Colonic mucosa (tissue), 4 donors: Measurements from ENCODE around the gene ITPR2. TPM values are rescaled to one million over a fixed set of nuclear protein-coding genes. Genes with fewer than 3 reads are reported as not detected.
"Not testable (repeated sequence)": the region's sequence is repeated elsewhere in the genome, so short reads cannot be mapped to it uniquely, and the experiment has no call there.

ENCODE experiments used
- DNase-seq: peaks from one replicate; pipeline ENCODE4 v3.0.0-alpha.2; 2020
- H3K27ac ChIP-seq: fragments of 200-600 bp; one replicate; pipeline ENCODE4 v1.8.0; 2021
- H3K27me3 ChIP-seq: fragments of 200-600 bp; one replicate; pipeline ENCODE4 v1.8.0; 2021
- H3K36me3 ChIP-seq: fragments of 200-600 bp; one replicate; pipeline ENCODE4 v1.8.0; 2021
- H3K4me1 ChIP-seq: fragments of 200-600 bp; one replicate; pipeline ENCODE4 v1.8.0; 2021; ENCODE audit warnings: mild to moderate bottlenecking
- H3K4me3 ChIP-seq: fragments of 200-600 bp; one replicate; pipeline ENCODE4 v1.8.0; 2021
- H3K9ac ChIP-seq, 2 donors: one replicate each; pipeline ENCODE4 v1.7.0; 2013; ENCODE audit warnings: control low read depth in 2 of 2, low read depth in 2 of 2, low read length in 2 of 2
- H3K9me3 ChIP-seq: fragments of 200-600 bp; one replicate; pipeline ENCODE4 v1.8.0; 2021
- intact Hi-C: fragments of 100-400 bp; cut with DNase I; formaldehyde crosslinking; loops from one replicate; pipeline ENCODE4 v1.14.1; 2022
- total RNA-seq, 2 donors: library from RNA; stranded (reverse); fragmentation: NEBNext Ultra II Directional in 1 of 2; extraction: Animal tissue kit (Norgen Biotek cat#: 25700) in 1 of 2; gene quantifications; one replicate each; pipeline ENCODE4 v1.2.1, GENCODE V29; 2021
- TF ChIP-seq, protein P1 (sequence below): fragments of 200-600 bp; IDR thresholded peaks from one replicate; pipeline ENCODE4 v1.8.0; 2022; ENCODE audit warnings: antibody characterized with exemption, mild to moderate bottlenecking
- donor health status: healthy.
- donor health status: DM: no; HTN: no; CAD: no.
- donor health status: DM: no; HTN: no; CAD: no.

The ITPR2 gene
- total RNA-seq, 2 donors from 2014 or later = 15.9 to 39.3 TPM

DNA sequence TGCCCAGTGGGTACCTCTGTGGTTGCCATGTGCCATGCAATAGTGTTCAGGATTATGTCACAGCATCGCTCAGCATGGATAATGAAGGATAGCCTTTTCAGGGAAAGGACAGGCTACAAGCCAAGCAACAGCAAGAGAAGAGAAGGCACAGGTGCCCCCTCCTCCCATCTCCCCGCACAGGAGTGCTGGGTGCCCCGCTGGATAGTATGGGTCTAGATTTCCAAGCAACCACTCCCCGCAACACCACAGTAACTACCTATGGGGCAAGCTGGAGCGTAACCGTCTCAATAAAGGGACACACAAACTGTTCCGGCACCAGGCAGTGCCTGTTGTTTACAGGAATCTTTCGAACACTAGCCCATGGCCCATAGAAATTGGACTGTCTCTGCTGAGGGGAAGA, 222.2 kb downstream of the ITPR2 start:
- H3K4me1 ChIP-seq = no peaks in the 10 kb centered on the region
- intact Hi-C loops = loop anchor here (10.0 kb wide), 2 partner anchors 176 to 516 kb away; no protein-coding TSS in a partner anchor
- no peaks in the 10 kb centered on the region for H3K36me3 ChIP-seq
- no peaks in the 10 kb centered on the region for H3K9me3 ChIP-seq
- no peaks in the 10 kb centered on the region for H3K27me3 ChIP-seq
- no peak overlapping the region for H3K27ac ChIP-seq
- H3K9ac ChIP-seq = no peak overlapping the region
- no peak for DNase-seq
- H3K4me3 ChIP-seq = no peak overlapping the region
- TF ChIP-seq, protein P1, sequence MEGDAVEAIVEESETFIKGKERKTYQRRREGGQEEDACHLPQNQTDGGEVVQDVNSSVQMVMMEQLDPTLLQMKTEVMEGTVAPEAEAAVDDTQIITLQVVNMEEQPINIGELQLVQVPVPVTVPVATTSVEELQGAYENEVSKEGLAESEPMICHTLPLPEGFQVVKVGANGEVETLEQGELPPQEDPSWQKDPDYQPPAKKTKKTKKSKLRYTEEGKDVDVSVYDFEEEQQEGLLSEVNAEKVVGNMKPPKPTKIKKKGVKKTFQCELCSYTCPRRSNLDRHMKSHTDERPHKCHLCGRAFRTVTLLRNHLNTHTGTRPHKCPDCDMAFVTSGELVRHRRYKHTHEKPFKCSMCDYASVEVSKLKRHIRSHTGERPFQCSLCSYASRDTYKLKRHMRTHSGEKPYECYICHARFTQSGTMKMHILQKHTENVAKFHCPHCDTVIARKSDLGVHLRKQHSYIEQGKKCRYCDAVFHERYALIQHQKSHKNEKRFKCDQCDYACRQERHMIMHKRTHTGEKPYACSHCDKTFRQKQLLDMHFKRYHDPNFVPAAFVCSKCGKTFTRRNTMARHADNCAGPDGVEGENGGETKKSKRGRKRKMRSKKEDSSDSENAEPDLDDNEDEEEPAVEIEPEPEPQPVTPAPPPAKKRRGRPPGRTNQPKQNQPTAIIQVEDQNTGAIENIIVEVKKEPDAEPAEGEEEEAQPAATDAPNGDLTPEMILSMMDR = no peak

DNA sequence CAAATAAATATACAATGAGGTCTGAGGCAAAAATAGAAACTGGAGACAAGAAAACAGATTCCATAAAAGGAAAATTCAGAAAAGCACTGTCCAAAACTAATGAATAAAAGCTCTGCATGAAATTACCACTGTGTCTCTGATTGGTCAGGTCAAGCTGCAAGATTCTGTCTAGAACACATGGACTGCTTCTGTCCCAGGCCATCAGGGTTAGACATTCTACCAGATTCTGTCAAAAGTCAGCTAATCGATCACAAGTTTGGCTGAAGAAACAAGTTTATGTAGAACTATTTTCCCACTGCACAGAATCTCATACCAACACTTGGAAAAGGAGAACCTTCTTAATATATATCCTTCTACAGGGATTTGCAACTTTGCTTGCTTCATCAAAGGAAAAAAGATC, 223.0 kb downstream of the ITPR2 start:
- DNase-seq = no peak
- Histone ChIP-seq H3K27me3 (no peaks in the 10 kb centered on the region), H3K9me3 (no peaks in the 10 kb centered on the region), H3K4me1 (no peaks in the 10 kb centered on the region), H3K9ac (no peak overlapping the region), H3K4me3 (no peak overlapping the region), H3K36me3 (no peaks in the 10 kb centered on the region), H3K27ac (no peak overlapping the region)
- intact Hi-C loops = loop anchor here (10.0 kb wide), 2 partner anchors 175 to 515 kb away; no protein-coding TSS in a partner anchor
- TF ChIP-seq, protein P1 = no peak

DNA sequence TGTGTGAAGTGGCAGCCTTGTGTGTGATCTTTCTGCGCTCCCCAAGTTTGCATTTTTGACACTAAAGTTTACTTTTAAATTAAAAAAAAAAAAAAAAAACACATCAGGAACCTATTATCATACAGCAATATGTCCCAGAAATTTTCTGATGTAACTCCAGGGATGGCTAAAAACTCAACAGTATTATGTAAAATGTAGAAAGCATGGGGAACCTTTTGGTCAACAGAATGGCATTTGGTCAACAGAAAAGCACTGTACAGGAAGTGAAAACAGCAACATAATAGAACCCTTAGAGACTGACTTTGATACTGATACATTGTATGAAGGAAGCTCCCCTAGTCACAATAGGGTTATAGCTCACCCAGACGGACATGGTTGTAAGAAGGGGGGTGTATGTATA, 224.3 kb downstream of the ITPR2 start:
- no peak overlapping the region for H3K27ac ChIP-seq
- no peak for DNase-seq
- H3K36me3 ChIP-seq = no peaks in the 10 kb centered on the region
- H3K9ac ChIP-seq = no peak overlapping the region
- TF ChIP-seq, protein P1 = no peak
- no peaks in the 10 kb centered on the region for H3K27me3 ChIP-seq
- H3K4me3 ChIP-seq = no peak overlapping the region
- no peaks in the 10 kb centered on the region for H3K4me1 ChIP-seq
- no peaks in the 10 kb centered on the region for H3K9me3 ChIP-seq
- intact Hi-C loops = no loop called here

DNA sequence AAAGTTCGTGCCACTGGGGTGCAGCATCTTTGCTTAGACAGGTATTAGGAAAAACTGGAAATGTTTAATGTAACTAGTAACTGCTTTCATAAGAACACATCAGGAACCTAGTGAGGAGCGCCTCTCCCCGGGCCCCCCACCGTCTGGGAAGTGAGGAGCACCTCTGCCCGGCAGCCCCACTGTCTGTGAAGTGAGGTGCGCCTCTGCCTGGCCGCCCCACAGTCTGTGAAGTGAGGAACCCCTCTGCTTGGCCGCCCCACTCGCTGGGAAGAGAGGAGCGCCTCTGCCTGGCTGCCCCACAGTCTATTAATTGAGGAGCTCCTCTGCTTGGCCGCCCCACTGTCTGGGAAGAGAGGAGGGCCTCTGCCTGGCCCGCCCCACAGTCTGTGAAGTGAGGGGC, 224.7 kb downstream of the ITPR2 start:
- no peak overlapping the region for H3K4me3 ChIP-seq
- no peaks in the 10 kb centered on the region for H3K4me1 ChIP-seq
- intact Hi-C loops = no loop called here
- no peaks in the 10 kb centered on the region for H3K27me3 ChIP-seq
- no peak overlapping the region for H3K27ac ChIP-seq
- no peaks in the 10 kb centered on the region for H3K36me3 ChIP-seq
- H3K9ac ChIP-seq = no peak overlapping the region
- TF ChIP-seq, protein P1 = no peak
- DNase-seq = no peak
- no peaks in the 10 kb centered on the region for H3K9me3 ChIP-seq

DNA sequence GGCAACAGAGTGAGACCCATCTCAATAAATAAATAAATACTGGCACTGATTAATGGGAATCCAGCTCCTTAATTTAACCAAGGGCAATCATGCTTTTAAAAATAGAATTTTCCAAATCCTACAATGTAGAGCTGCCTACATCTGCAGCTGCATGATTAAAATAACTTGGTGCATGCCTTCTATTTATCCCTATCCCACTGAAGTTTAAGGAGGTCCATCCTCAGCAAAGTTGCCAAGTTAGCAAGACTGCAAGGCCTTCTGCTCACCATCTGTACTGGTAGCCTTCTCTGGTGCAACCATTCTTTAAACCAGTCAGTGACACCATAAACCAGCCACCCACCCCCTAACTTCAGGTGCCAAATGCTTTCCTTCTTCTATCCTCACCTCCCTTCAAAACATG, 226.1 kb downstream of the ITPR2 start:
- Histone ChIP-seq H3K4me3 (no peak overlapping the region), H3K9ac (no peak overlapping the region), H3K4me1 (no peaks in the 10 kb centered on the region), H3K9me3 (no peaks in the 10 kb centered on the region), H3K27me3 (no peaks in the 10 kb centered on the region), H3K27ac (no peak overlapping the region), H3K36me3 (no peaks in the 10 kb centered on the region)
- DNase-seq = no peak
- intact Hi-C loops = no loop called here
- TF ChIP-seq, protein P1 = no peak

DNA sequence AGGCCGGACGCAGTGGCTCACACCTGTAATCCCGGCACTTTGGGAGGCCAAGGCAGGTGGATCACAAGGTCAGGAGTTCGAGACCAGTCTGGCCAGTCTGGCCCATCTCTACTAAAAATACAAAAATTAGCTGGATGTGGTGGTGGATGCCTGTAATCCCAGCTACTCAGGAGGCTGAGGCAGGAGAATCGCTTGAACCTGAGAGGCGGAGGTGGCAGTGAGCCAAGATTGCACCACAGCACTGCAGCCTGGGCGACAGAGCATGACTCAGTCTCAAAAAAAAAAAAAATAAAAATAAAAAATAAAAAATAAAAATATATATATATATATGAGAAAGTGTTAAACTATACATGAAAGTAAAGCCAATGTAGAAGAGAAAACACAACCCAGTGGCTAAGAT, 228.2 kb downstream of the ITPR2 start:
- not testable (repeated sequence) for DNase-seq, H3K9me3 ChIP-seq

More for the DNA sequence above, 228.2 kb downstream of the ITPR2 start:
- H3K27me3 ChIP-seq, H3K27ac ChIP-seq, intact Hi-C loops, H3K36me3 ChIP-seq, H3K9ac ChIP-seq, H3K4me3 ChIP-seq, H3K4me1 ChIP-seq: not testable (repeated sequence)
